Tibial artery (tissue), 4 donors: ENCODE results near the gene APBB2.

ENCODE experiments used
- DNase-seq, 2 donors: peaks; one replicate each; pipeline ENCODE4 v3.0.0-alpha.2; 2019
- H3K27ac ChIP-seq, 2 donors: fragments of 200-600 bp; sonication (generic) in 1 of 2; 1 replicate in 1 of 2; 2 replicates in 1 of 2; pipeline ENCODE4 v1.5.1; 2018 to 2019; ENCODE audit warnings: mild to moderate bottlenecking in 1 of 2
- H3K27me3 ChIP-seq, 2 donors: fragments of 200-600 bp; sonication (generic) in 1 of 2; one replicate each; pipeline versions ENCODE4 v1.5.1 to v1.6.0; 2016 to 2019
- H3K36me3 ChIP-seq, 3 donors: fragments of 200-600 bp; sonication (generic) in 2 of 3; one replicate each; pipeline ENCODE4 v1.5.1; 2016 to 2019; ENCODE audit warnings: mild to moderate bottlenecking in 2 of 3
- H3K4me1 ChIP-seq, 4 donors: fragments of 200-600 bp; sonication (generic) in 2 of 4; 1 replicate in 3 of 4; 2 replicates in 1 of 4; pipeline ENCODE4 v1.5.1; 2016 to 2019
- H3K4me3 ChIP-seq, 2 donors: fragments of 200-600 bp; sonication (generic) in 1 of 2; 1 replicate in 1 of 2; 2 replicates in 1 of 2; pipeline ENCODE4 v1.5.1; 2018 to 2019; ENCODE audit warnings: mild to moderate bottlenecking in 2 of 2
- H3K9me3 ChIP-seq, 3 donors: fragments of 200-600 bp; sonication (generic) in 1 of 3; one replicate each; pipeline ENCODE4 v1.5.1; 2016 to 2019
- intact Hi-C: fragments of 100-400 bp; cut with DNase I; formaldehyde crosslinking; loops from one replicate; pipeline ENCODE4 v1.15.0; 2023; ENCODE audit warnings: low total_unique reads
- TF ChIP-seq, protein P1 (sequence below), 2 experiments: fragments of 200-600 bp in 1 of 2; fragments of 450-650 bp in 1 of 2; IDR thresholded peaks; one replicate each; pipeline ENCODE4 v1.5.1; 2017 to 2019; ENCODE audit warnings: antibody characterized with exemption in 2 of 2, mild to moderate bottlenecking in 1 of 2, moderate library complexity in 1 of 2

APBB2 gene

GRCh38 chr4:40954088-40954668 is 260.2 kb downstream of the APBB2 start:
- no peaks in the 10 kb centered on the region for H3K36me3 ChIP-seq
- H3K9me3 ChIP-seq: no peaks in the 10 kb centered on the region
- TF ChIP-seq, protein P1, sequence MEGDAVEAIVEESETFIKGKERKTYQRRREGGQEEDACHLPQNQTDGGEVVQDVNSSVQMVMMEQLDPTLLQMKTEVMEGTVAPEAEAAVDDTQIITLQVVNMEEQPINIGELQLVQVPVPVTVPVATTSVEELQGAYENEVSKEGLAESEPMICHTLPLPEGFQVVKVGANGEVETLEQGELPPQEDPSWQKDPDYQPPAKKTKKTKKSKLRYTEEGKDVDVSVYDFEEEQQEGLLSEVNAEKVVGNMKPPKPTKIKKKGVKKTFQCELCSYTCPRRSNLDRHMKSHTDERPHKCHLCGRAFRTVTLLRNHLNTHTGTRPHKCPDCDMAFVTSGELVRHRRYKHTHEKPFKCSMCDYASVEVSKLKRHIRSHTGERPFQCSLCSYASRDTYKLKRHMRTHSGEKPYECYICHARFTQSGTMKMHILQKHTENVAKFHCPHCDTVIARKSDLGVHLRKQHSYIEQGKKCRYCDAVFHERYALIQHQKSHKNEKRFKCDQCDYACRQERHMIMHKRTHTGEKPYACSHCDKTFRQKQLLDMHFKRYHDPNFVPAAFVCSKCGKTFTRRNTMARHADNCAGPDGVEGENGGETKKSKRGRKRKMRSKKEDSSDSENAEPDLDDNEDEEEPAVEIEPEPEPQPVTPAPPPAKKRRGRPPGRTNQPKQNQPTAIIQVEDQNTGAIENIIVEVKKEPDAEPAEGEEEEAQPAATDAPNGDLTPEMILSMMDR (IDR thresholded peaks at IDR 0.05): no peak
- DNase-seq: no peak
- no peaks in the 10 kb centered on the region for H3K27me3 ChIP-seq
- intact Hi-C loops: no loop called here
- H3K4me1 ChIP-seq: peaks cover 0 to 89% (median 55%) of the 10 kb centered on the region in 4 donors
- H3K4me3 ChIP-seq: no peak overlapping the region
- peak overlapping the region; percentile 76 to 85 for H3K27ac ChIP-seq

DNA sequence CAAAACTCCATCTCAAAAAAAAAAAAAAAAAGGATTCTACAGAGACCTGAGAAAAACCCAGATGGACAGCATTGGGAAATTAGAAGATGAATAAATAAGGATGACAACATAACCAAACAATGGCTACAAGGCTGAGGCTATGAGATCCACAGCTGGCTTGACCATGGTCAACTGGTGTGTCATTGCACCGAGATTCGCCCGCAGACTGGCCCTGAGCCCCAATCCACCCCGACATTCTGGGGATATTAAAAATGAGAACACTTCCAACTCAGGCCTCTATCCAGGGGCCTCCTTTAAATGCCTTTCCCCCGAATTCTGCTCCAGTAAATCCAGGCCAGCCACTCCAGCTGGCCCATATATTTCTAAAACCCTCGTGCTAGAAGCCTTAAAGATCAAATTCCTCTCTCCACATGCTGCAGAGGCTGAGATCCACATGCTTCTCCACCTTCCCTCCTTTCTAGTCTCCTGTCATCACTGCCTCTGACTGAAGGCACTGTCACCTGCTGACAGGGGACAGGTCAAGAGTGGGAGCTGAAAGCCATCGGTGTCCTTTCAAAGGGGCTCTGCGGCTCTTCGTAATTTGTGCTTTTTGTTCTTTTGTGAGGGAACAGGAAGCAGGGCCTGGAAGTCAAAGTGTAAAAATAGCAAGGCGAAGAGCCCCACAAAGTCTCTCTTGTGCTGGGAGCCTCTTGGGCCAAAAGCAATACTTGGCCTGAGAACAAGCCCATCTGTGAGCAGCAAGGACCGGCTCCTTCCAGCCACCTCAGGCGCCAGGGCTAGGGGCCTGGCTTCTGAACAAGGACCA is 260.9 kb downstream of the APBB2 start:
- no peak overlapping the region for H3K4me3 ChIP-seq
- intact Hi-C loops: no loop called here

DNA sequence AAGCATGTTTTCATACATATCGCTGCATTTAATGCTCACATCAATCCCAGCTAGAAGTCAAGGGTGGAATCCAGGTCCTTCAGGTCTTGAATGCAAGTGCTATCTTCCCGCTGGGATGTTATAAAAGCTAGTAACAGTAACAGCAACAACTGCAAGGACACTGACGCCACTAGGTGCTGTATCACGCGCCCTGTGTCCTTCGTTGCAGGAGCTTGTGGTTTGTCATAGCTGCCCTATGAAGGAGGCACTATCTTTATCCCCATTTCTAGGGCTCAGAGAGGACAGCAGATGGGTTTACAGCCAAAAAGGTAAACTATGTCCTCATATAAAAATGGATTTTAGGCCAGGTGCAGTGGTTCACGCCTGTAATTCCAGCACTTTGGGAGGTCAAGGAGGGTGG is 261.7 kb downstream of the APBB2 start:
- peaks cover 0 to 96% (median 59%) of the 10 kb centered on the region in 4 donors for H3K4me1 ChIP-seq
- H3K27me3 ChIP-seq: no peaks in the 10 kb centered on the region
- peak overlapping the region; percentile 76 to 85 for H3K27ac ChIP-seq
- H3K36me3 ChIP-seq: no peaks in the 10 kb centered on the region
- no peak for DNase-seq
- intact Hi-C loops: no loop called here
- no peaks in the 10 kb centered on the region for H3K9me3 ChIP-seq
- H3K4me3 ChIP-seq: no peak overlapping the region
- TF ChIP-seq, protein P1 (IDR thresholded peaks at IDR 0.05): no peak

More for the DNA sequence above, 260.9 kb downstream of the APBB2 start:
- TF ChIP-seq, protein P1 (IDR thresholded peaks at IDR 0.05): no peak
- DNase-seq: peak in 1 of 2 donors; percentile 74
- no peaks in the 10 kb centered on the region for H3K36me3 ChIP-seq
- no peaks in the 10 kb centered on the region for H3K9me3 ChIP-seq
- peaks cover 0 to 92% (median 59%) of the 10 kb centered on the region in 4 donors for H3K4me1 ChIP-seq
- peak overlapping the region; percentile 76 to 85 for H3K27ac ChIP-seq
- H3K27me3 ChIP-seq: no peaks in the 10 kb centered on the region

DNA sequence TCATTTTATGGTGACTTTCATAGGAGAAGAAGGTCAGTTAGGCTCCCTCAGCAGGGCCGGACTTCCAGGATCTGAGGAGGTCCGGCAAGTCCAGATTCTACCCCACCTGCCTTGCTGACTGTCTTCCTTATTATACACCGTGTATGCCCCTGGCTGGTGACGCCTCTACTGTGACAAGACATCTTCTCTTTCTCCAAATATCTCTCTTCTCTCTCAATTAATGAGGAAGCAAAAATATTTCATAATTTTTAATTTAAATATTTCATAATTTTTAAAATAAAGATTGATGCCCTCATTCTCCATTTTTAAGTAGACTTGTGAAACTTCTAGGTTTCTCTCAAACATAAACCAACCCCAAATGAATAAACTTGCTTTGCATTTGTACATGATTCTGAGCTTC is 262.1 kb downstream of the APBB2 start:
- TF ChIP-seq, protein P1 (IDR thresholded peaks at IDR 0.05): no peak
- Histone ChIP-seq H3K4me1 (peaks cover 0 to 96% (median 59%) of the 10 kb centered on the region in 4 donors), H3K27ac (peak overlapping the region; percentile 76 to 85), H3K9me3 (no peaks in the 10 kb centered on the region), H3K4me3 (no peak overlapping the region), H3K27me3 (no peaks in the 10 kb centered on the region), H3K36me3 (no peaks in the 10 kb centered on the region)
- no peak for DNase-seq
- intact Hi-C loops: no loop called here

DNA sequence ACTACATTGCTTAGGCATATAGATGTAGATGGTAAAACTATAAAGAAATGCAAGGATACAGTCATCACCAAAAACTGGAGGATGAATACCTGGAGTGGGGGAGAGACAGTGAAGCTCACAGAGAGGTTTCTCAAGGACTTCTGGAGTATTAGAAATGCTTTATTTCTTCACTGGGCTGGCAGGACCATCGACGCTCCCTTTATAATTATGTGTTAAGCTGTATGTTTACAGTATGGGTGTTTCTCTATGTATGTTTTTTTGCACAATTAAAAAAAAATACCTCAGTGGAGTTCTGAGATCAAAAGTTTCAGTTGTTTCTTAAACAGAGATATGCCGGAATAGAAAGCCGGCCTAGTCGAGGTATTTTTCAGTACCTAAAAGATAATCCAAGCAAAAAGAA is 263.3 kb downstream of the APBB2 start:
- H3K4me3 ChIP-seq: no peak overlapping the region
- H3K27me3 ChIP-seq: no peaks in the 10 kb centered on the region
- no peak for DNase-seq
- peaks cover 0 to 92% (median 48%) of the 10 kb centered on the region in 4 donors for H3K4me1 ChIP-seq
- intact Hi-C loops: no loop called here
- H3K27ac ChIP-seq: peak overlapping the region in 1 of 2 donors; percentile 69
- H3K36me3 ChIP-seq: no peaks in the 10 kb centered on the region
- TF ChIP-seq, protein P1 (IDR thresholded peaks at IDR 0.05): no peak
- no peaks in the 10 kb centered on the region for H3K9me3 ChIP-seq
